Measurements from ENCODE around the gene PRSS36. TPM values are rescaled to one million over a fixed set of nuclear protein-coding genes. Genes with fewer than 3 reads are reported as not detected.

Gene PRSS36
- total and polyA plus RNA-seq, 3 donors from 2014 or later, result 5.4 to 8.3 (median 7.1) TPM

- 66 to 74% methylated on average over 6 to 12 of the region's 12 CpGs for WGBS, 2 donors
- no peak overlapping the region for H3K4me3 ChIP-seq
- TF ChIP-seq CTCF (IDR thresholded peaks at IDR 0.05), result no peak
- no peak for TF ChIP-seq POLR2A (IDR thresholded peaks at IDR 0.05)
- peaks cover 31% of the 10 kb centered on the region for H3K4me1 ChIP-seq
- H3K27ac ChIP-seq, result no peak overlapping the region
- H3K9me3 ChIP-seq, result no peaks in the 10 kb centered on the region
- H3K27me3 ChIP-seq, result no peaks in the 10 kb centered on the region
- intact Hi-C loops (cut with DNase I; ENCODE audit: low total_unique reads), result no loop called here
- no peak for DNase-seq
- no peaks in the 10 kb centered on the region for H3K36me3 ChIP-seq (ENCODE audit: low read depth, missing control alignments)
Measured at GRCh38 chr16:31109622-31110021, 40.2 kb downstream of the PRSS36 start.

DNA sequence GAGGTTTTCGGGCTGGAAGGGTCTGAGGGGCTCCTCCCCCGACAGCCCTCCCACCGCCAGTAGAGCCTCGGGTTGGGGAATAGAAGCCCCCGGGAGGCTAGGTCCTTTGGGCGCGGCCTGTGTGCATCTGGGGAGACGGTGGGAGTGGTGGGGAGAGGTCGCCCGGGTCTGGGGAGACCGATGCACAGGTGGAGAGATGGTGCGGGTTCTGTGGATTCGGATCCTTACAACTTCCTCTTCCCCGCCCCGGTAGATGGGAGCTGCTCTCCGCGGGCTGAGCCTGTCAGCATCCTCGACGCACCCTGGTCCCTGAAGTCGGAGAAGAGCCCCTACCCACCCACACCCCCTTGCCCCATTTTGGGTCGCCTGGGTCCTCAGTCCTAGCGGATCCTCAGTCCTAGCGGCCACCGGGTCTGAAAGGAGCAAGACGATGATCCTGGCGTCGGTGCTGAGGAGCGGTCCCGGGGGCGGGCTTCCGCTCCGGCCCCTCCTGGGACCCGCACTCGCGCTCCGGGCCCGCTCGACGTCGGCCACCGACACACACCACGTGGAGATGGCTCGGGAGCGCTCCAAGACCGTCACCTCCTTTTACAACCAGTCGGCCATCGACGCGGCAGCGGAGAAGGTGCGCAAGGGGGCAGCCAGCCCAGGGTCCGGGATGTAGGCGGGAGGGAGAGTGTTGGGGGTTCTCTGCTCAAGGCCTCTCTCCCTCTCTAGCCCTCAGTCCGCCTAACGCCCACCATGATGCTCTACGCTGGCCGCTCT is 40.9 kb downstream of the PRSS36 start:
- TF ChIP-seq POLR2A (IDR thresholded peaks at IDR 0.05), result no peak
- TF ChIP-seq CTCF (IDR thresholded peaks at IDR 0.05), result no peak
- H3K9me3 ChIP-seq, result no peaks in the 10 kb centered on the region
- DNase-seq, result no peak
- H3K27ac ChIP-seq, result peak overlapping the region; percentile 88 to 93
- H3K4me3 ChIP-seq, result peak overlapping the region; percentile 80 to 85
- peaks cover 31% of the 10 kb centered on the region for H3K4me1 ChIP-seq
- WGBS, 2 donors, result 30 to 50% methylated on average over 25 to 50 of the region's 57 CpGs
- H3K27me3 ChIP-seq, result no peaks in the 10 kb centered on the region
- no peaks in the 10 kb centered on the region for H3K36me3 ChIP-seq (ENCODE audit: low read depth, missing control alignments)
- intact Hi-C loops (cut with DNase I; ENCODE audit: low total_unique reads), result no loop called here

- Histone ChIP-seq H3K36me3 (ENCODE audit: low read depth, missing control alignments) (no peaks in the 10 kb centered on the region), H3K4me3 (peak within 1 kb of the TSS; percentile 80 to 85), H3K27ac (peak within 1 kb of the TSS; percentile 88 to 93), H3K4me1 (peaks cover 23% of the 10 kb centered on the region), H3K9me3 (no peaks in the 10 kb centered on the region), H3K27me3 (no peaks in the 10 kb centered on the region)
- TF ChIP-seq CTCF (IDR thresholded peaks at IDR 0.05) (no peak), POLR2A (IDR thresholded peaks at IDR 0.05) (no peak)
- intact Hi-C loops (cut with DNase I; ENCODE audit: low total_unique reads), result no loop called here
- 4 to 13% methylated on average over 11 to 53 of the region's 68 CpGs for WGBS, 2 donors
- peak; percentile 82 for DNase-seq
Measured at GRCh38 chr16:31108035-31108793, 41.7 kb downstream of the PRSS36 start, which contains the start of gene BCKDK. TSS of gene BCKDK (plus strand) at chr16:31108386. CDS start at chr16:31109224, 838 bp downstream.

GRCh38 chr16:31107465-31107867 is 42.4 kb downstream of the PRSS36 start:
- DNase-seq, result no peak
- Histone ChIP-seq H3K9me3 (no peaks in the 10 kb centered on the region), H3K27ac (no peak overlapping the region), H3K4me3 (no peak overlapping the region), H3K27me3 (no peaks in the 10 kb centered on the region), H3K4me1 (peaks cover 17% of the 10 kb centered on the region), H3K36me3 (ENCODE audit: low read depth, missing control alignments) (no peaks in the 10 kb centered on the region)
- 75 to 83% methylated on average over 6 of the region's 6 CpGs for WGBS, 2 donors
- TF ChIP-seq POLR2A (IDR thresholded peaks at IDR 0.05), result no peak
- no peak for TF ChIP-seq CTCF (IDR thresholded peaks at IDR 0.05)
- intact Hi-C loops (cut with DNase I; ENCODE audit: low total_unique reads), result no loop called here

Data from testis (tissue), 3 donors.